ENCODE measurements around the gene PRSS36. TPM values are rescaled to one million over a fixed set of nuclear protein-coding genes. Genes with fewer than 3 reads are reported as not detected.

PRSS36 gene
- total RNA-seq, 1 experiment from 2014 or later: 0.66 TPM

GRCh38 chr16:31186176-31186575 is 36.3 kb upstream of the PRSS36 start:
- no peak for DNase-seq
- Histone ChIP-seq H4K91ac (ENCODE audit: insufficient read length, low read depth, low read length) (no peak overlapping the region), H3T11ph (ENCODE audit: low read length) (no peak overlapping the region), H3K27ac (ENCODE audit: insufficient read length, low read depth, low read length) (no peak overlapping the region), H3K79me1 (ENCODE audit: insufficient read depth, low read depth, low read length, poor library complexity, severe bottlenecking) (peaks cover 19% of the 10 kb centered on the region), H3K79me2 (ENCODE audit: insufficient read depth, low read length) (peaks cover 35% of the 10 kb centered on the region), H2AFZ (ENCODE audit: low read length) (no peak overlapping the region), H3K23me2 (ENCODE audit: insufficient read length, low read depth, low read length, poor library complexity, severe bottlenecking) (peaks cover 7% of the 10 kb centered on the region), H3K18ac (ENCODE audit: insufficient read length, low read depth, low read length) (no peak overlapping the region), H4K8ac (replicated peaks; ENCODE audit: insufficient read length, low read depth, low read length) (no peak overlapping the region), H2BK20ac (ENCODE audit: low read depth, low read length, poor library complexity, severe bottlenecking) (no peak overlapping the region), H3K4me2 (ENCODE audit: insufficient read depth, insufficient read length, low read length) (no peak overlapping the region), H2BK120ac (ENCODE audit: low read depth, low read length, poor library complexity, severe bottlenecking) (no peak overlapping the region), H3K14ac (ENCODE audit: insufficient read depth, low read length) (no peak overlapping the region), H2AK5ac (ENCODE audit: insufficient read length, low read length) (no peak overlapping the region), H3K4me1 (ENCODE audit: insufficient read depth, low read length) (no peaks in the 10 kb centered on the region), H3K56ac (ENCODE audit: insufficient read length, low read depth, low read length) (no peak overlapping the region), H4K5ac (ENCODE audit: insufficient read length, low read depth, low read length) (no peak overlapping the region), H3K23ac (ENCODE audit: insufficient read length, low read depth, low read length) (no peak overlapping the region), H3K4ac (ENCODE audit: low read depth, low read length) (no peak overlapping the region), H4K20me1 (ENCODE audit: control insufficient read depth, insufficient read depth, insufficient read length) (no peaks in the 10 kb centered on the region), H3K9me3 (ENCODE audit: control insufficient read depth, low read depth, low read length) (no peaks in the 10 kb centered on the region), H2BK12ac (ENCODE audit: insufficient read length, low read depth, low read length) (no peak overlapping the region), H2BK15ac (ENCODE audit: low read depth, low read length) (no peak overlapping the region), H3K9ac (ENCODE audit: extremely low read depth, insufficient read length, low read length) (no peak overlapping the region), H2BK5ac (ENCODE audit: insufficient read length, low read length) (no peak overlapping the region), H3K27me3 (ENCODE audit: insufficient read depth, low read length) (no peaks in the 10 kb centered on the region)
- TF ChIP-seq CTCF (conservative IDR thresholded peaks at IDR 0.05): no peak
- H3K27ac Mint-ChIP-seq: peak overlapping the region in 1 of 3 experiments; percentile 76; a peak in 2 of 7 replicates
- H3K4me3 Mint-ChIP-seq: 0 out of 5 replicates have a peak overlapping the region, but pooled peaks of 1 of the 2 experiments have one; percentile 2
- H3K36me3 Mint-ChIP-seq (ENCODE audit: insufficient read depth in 1 of 3, low read depth in 3 of 3): peaks cover 97 to 100% (median 99%) of the 10 kb centered on the region in 3 experiments
- WGBS (ENCODE audit: extremely low coverage, insufficient read length, low lambda C conversion rate): no CpG with 5 or more reads among the region's 7 CpGs
- H3K27me3 Mint-ChIP-seq (ENCODE audit: low read depth): peaks cover 4% of the 10 kb centered on the region
- no peaks in the 10 kb centered on the region; a peak in 2 of 5 replicates for H3K9me3 Mint-ChIP-seq
- peaks cover 25 to 36% of the 10 kb centered on the region in 2 experiments for H3K4me1 Mint-ChIP-seq

Data from H9 (cell line).